Progenitor cell of endocrine pancreas (in vitro differentiated cells): ENCODE results near the gene ZNF107. TPM values are rescaled to one million over a fixed set of nuclear protein-coding genes. Genes with fewer than 3 reads are reported as not detected.
A peak's percentile ranks its signal among the peaks of the same experiment; 100 is the strongest.

Source experiments
- DNase-seq: peaks from one replicate; pipeline ENCODE4 v3.0.0; 2021; ENCODE audit warnings: low spot score; ENCODE audit not compliant: unreplicated experiment
- H3K27ac Mint-ChIP-seq: 2 replicates; pipeline ENCODE4 v1.8.0; 2021; ENCODE audit warnings: mild to moderate bottlenecking, moderate library complexity, mixed read lengths
- H3K27me3 Mint-ChIP-seq: 2 replicates; pipeline ENCODE4 v1.8.0; 2021; ENCODE audit warnings: mixed read lengths
- H3K36me3 Mint-ChIP-seq: 2 replicates; pipeline ENCODE4 v1.8.0; 2022; ENCODE audit warnings: mixed read lengths; ENCODE audit not compliant: insufficient read depth
- H3K4me1 Mint-ChIP-seq: 2 replicates; pipeline ENCODE4 v1.8.0; 2021; ENCODE audit warnings: low read depth, mixed read lengths
- H3K4me3 Mint-ChIP-seq: 2 replicates; pipeline ENCODE4 v1.8.0; 2021; ENCODE audit warnings: low read depth, mild to moderate bottlenecking, moderate library complexity, mixed read lengths
- H3K9me3 Mint-ChIP-seq: 2 replicates; pipeline ENCODE4 v1.8.0; 2021; ENCODE audit warnings: low read depth, mixed read lengths
- CTCF ChIP-seq: fragments of 200-600 bp; sonication (generic); IDR thresholded peaks from one replicate; pipeline ENCODE4 v1.5.0; 2021; ENCODE audit warnings: antibody characterized with exemption, mild to moderate bottlenecking; ENCODE audit not compliant: unreplicated experiment
- long read RNA-seq: library from polyadenylated mRNA; unstranded; transcript quantifications from one replicate; pipeline ENCODE4 v2.0.0, GENCODE V29; 2020
- total RNA-seq: library from RNA; stranded (reverse); gene quantifications from 2 replicates; pipeline ENCODE4 v1.2.1, GENCODE V29; 2021

Gene ZNF107
- 16.5 and 16.9 TPM in 2 replicates for total RNA-seq
- long read RNA-seq, full-length matches to known transcripts, result 14 of 34 reads
- long read RNA-seq, partial matches to known transcripts, result 0 of 34 reads
- long read RNA-seq, other reads (novel, unspliced or antisense), result 20 of 34 reads

DNA sequence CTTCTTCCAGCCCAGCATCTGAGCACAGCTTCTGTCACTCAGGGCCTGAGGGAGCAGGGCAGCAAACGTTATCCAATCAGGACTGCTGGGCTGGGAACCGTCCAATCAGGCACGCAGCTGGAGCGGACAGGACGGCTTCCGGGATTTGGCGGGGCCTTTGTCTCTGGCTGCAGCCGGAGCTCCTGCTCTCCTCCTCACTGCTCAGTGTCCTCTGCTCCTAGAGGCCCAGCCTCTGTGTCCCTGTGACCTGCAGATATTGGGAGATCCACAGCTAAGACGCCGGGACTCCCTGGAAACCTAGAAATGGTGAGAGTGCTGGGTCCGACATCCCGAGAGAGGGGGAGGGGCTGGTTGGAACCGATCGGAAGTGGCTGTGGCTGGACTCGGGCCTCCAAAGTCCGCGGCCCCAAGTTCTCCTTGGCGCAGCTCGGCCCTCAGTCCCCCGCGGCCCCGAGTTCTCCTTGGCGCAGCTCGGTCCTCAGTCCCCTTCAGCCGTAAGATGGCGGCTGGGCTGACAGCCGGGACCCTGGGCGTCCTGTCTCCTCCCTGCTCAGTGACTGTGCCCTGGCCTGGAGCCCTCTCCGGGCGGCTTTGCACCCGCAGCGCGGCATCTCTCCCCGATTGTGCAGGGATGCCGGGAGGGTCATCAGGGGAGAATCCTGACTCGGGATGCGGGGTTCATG, at the start of gene ZNF107:
Gene ZNF107 (plus strand): TSS at position 154 of the 683 bp plus-strand sequence. CDS start 150 bp downstream, at position 304.
- Mint-ChIP-seq H3K4me3 (peak within 1 kb of the TSS; percentile 97), H3K4me1 (peaks cover 22% of the 10 kb centered on the region), H3K36me3 (peaks cover 5% of the 10 kb centered on the region), H3K9me3 (peaks cover 6% of the 10 kb centered on the region), H3K27me3 (no peaks in the 10 kb centered on the region), H3K27ac (peak within 1 kb of the TSS; percentile 100)
- peak; percentile 72 for DNase-seq
- TF ChIP-seq CTCF, result no peak

- H3K36me3 Mint-ChIP-seq, result no peaks in the 10 kb centered on the region
- no peaks in the 10 kb centered on the region for H3K4me1 Mint-ChIP-seq
Measured at GRCh38 chr7:64618785-64619456, 47.0 kb upstream of the ZNF107 start.

DNA sequence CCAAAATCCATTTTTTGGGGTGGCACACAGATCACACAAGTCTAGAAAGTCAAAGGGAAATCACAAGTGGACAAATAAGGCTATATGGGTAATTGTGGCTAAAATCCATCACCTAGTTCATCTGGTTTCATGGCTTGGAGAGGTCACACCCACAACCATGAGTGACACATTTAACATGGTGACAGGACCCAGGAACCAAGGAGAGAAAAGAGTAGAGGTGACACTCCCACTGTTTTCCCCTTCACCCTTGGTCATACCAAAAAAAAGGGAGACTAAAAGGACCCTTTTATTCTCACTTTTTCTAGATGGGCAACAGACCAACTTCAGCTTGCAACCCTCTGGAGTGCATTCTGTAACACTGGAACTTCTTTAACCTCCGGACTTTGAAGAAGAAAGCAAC, 46.2 kb upstream of the ZNF107 start:
- no peaks in the 10 kb centered on the region for H3K4me1 Mint-ChIP-seq
- DNase-seq, result no peak
- H3K36me3 Mint-ChIP-seq, result no peaks in the 10 kb centered on the region
- no peak for TF ChIP-seq CTCF
- H3K9me3 Mint-ChIP-seq, result peaks cover 44% of the 10 kb centered on the region
- no peak overlapping the region for H3K27ac Mint-ChIP-seq
- no peak overlapping the region for H3K4me3 Mint-ChIP-seq
- no peaks in the 10 kb centered on the region for H3K27me3 Mint-ChIP-seq

More at GRCh38 chr7:64618785-64619456, 47.0 kb upstream of the ZNF107 start:
- peaks cover 51% of the 10 kb centered on the region for H3K9me3 Mint-ChIP-seq
- no peak for DNase-seq
- H3K27me3 Mint-ChIP-seq, result no peaks in the 10 kb centered on the region
- H3K27ac Mint-ChIP-seq, result no peak overlapping the region
- H3K4me3 Mint-ChIP-seq, result no peak overlapping the region
- TF ChIP-seq CTCF, result no peak

DNA sequence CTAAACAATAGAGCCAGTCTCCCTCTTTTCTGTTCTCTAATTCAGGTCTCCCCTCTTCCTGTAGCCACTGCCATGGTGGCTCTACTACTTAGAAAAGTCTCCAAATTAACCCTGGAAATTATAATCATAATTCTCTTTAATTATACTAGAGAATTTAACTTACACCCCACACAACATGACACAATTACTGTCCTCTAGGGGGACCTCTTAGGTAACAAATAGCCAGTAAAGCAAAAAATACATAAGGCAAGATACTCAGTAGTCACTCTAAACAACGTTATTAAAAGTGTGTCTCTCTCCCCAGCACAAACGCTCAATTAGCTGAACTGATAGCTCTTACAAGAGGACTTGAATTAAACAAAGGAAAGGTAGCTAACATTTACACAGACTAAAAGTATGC, 44.3 kb upstream of the ZNF107 start:
- no peaks in the 10 kb centered on the region for H3K36me3 Mint-ChIP-seq
- no peak for TF ChIP-seq CTCF
- H3K27me3 Mint-ChIP-seq, result no peaks in the 10 kb centered on the region
- no peak for DNase-seq
- no peaks in the 10 kb centered on the region for H3K4me1 Mint-ChIP-seq
- no peak overlapping the region for H3K4me3 Mint-ChIP-seq
- H3K27ac Mint-ChIP-seq, result no peak overlapping the region
- H3K9me3 Mint-ChIP-seq, result peaks cover 45% of the 10 kb centered on the region

DNA sequence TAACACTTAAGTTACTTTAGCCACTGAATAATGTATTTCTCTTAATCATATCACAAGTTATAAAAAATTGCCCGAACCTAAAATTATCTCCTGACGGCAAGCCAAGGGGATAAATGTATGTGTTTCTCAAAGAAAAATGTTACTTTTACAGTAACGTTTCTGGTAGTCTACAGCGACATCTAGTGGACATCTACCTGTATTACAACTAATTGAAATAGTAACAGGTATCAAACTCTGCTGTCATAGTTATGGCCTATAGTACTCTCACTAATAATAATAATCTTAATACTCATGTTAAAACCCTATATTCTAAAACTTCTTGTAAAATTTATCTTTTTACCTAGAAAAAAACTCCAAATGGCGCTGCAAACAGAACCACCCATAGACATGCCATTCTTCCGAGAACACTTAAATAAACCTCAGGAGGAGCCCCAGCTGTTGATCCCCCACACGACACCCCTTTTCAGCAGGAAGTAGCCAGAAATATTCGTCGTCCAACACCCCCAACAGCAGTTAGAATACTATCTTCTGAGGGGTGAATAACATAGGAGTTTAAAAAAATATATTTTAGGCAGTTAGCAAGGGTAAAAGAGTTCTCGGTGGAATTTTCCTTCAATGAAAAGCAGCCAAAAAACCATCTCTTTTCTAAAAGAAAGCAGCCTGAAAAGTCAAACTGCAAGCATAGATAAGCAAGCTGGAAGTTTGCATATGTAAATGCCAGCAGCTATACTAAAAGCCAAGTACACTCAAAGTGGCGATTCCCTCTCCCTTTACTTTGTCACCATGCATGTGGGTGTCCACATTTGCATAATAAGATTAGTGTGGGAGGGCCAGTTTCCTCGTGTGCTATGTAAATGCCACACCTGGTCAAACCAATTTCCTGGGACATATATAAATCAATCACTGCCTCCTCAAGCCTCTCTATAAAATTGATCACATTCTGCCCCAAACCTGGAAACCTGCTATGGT, 40.5 kb upstream of the ZNF107 start:
- Mint-ChIP-seq H3K36me3 (no peaks in the 10 kb centered on the region), H3K27me3 (no peaks in the 10 kb centered on the region), H3K4me3 (no peak overlapping the region), H3K9me3 (peaks cover 58% of the 10 kb centered on the region), H3K4me1 (no peaks in the 10 kb centered on the region), H3K27ac (no peak overlapping the region)
- TF ChIP-seq CTCF, result peak; percentile 29
- DNase-seq, result no peak
